ENCODE measurements around the gene PLXNA1.

DNA sequence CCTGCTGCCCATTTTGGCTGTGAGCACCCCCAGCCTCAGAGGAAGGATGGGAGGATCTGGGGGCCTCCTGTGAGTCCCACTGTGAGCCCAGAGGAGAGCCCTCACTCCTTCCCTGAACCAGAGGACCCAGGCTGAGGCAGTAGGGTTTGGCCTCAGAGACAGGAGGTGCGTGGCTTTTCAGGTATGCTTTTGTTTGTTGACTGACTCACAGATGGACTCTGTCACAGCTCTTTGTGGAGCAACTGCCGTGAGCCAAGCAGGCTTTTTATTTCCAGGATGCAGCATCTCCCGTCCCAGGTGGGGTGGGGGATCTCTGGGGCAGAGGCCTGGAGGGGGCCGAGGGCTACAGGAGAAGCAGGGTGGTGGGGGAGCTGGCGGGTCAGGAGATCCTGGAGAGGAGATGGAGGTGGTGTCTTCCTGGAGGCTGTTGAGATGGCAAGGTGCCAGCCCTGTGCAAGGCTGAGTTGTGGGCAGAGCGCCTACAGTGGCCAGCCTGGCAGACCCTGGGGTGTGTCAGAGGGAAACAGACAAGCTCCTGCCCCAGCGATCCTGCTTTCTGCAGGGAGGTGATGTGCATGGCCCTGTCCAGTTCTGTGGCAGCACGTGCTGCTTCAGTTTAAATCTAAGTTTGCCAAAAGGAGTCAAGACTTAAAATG lies 24.0 kb downstream of the PLXNA1 start:
- TF ChIP-seq, protein P1, sequence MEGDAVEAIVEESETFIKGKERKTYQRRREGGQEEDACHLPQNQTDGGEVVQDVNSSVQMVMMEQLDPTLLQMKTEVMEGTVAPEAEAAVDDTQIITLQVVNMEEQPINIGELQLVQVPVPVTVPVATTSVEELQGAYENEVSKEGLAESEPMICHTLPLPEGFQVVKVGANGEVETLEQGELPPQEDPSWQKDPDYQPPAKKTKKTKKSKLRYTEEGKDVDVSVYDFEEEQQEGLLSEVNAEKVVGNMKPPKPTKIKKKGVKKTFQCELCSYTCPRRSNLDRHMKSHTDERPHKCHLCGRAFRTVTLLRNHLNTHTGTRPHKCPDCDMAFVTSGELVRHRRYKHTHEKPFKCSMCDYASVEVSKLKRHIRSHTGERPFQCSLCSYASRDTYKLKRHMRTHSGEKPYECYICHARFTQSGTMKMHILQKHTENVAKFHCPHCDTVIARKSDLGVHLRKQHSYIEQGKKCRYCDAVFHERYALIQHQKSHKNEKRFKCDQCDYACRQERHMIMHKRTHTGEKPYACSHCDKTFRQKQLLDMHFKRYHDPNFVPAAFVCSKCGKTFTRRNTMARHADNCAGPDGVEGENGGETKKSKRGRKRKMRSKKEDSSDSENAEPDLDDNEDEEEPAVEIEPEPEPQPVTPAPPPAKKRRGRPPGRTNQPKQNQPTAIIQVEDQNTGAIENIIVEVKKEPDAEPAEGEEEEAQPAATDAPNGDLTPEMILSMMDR (conservative IDR thresholded peaks at IDR 0.05; ENCODE audit: low read depth in 2 of 2): no peak
- TF ChIP-seq EZH2 (IDR thresholded peaks at IDR 0.05; ENCODE audit: low read depth, unreplicated experiment) (no peak), JUNB (IDR thresholded peaks at IDR 0.05; ENCODE audit: unreplicated experiment) (no peak), POLR2AphosphoS5 (IDR thresholded peaks at IDR 0.05; ENCODE audit: low read depth) (no peak), EZH2phosphoT487 (IDR thresholded peaks at IDR 0.05; ENCODE audit: unreplicated experiment) (no peak), ZNF114 (CRISPR knock-in tag; IDR thresholded peaks at IDR 0.05) (no peak), CREB1 (CRISPR knock-in tag; IDR thresholded peaks at IDR 0.05; ENCODE audit: low read depth) (no peak)
- TF ChIP-seq, protein P2, sequence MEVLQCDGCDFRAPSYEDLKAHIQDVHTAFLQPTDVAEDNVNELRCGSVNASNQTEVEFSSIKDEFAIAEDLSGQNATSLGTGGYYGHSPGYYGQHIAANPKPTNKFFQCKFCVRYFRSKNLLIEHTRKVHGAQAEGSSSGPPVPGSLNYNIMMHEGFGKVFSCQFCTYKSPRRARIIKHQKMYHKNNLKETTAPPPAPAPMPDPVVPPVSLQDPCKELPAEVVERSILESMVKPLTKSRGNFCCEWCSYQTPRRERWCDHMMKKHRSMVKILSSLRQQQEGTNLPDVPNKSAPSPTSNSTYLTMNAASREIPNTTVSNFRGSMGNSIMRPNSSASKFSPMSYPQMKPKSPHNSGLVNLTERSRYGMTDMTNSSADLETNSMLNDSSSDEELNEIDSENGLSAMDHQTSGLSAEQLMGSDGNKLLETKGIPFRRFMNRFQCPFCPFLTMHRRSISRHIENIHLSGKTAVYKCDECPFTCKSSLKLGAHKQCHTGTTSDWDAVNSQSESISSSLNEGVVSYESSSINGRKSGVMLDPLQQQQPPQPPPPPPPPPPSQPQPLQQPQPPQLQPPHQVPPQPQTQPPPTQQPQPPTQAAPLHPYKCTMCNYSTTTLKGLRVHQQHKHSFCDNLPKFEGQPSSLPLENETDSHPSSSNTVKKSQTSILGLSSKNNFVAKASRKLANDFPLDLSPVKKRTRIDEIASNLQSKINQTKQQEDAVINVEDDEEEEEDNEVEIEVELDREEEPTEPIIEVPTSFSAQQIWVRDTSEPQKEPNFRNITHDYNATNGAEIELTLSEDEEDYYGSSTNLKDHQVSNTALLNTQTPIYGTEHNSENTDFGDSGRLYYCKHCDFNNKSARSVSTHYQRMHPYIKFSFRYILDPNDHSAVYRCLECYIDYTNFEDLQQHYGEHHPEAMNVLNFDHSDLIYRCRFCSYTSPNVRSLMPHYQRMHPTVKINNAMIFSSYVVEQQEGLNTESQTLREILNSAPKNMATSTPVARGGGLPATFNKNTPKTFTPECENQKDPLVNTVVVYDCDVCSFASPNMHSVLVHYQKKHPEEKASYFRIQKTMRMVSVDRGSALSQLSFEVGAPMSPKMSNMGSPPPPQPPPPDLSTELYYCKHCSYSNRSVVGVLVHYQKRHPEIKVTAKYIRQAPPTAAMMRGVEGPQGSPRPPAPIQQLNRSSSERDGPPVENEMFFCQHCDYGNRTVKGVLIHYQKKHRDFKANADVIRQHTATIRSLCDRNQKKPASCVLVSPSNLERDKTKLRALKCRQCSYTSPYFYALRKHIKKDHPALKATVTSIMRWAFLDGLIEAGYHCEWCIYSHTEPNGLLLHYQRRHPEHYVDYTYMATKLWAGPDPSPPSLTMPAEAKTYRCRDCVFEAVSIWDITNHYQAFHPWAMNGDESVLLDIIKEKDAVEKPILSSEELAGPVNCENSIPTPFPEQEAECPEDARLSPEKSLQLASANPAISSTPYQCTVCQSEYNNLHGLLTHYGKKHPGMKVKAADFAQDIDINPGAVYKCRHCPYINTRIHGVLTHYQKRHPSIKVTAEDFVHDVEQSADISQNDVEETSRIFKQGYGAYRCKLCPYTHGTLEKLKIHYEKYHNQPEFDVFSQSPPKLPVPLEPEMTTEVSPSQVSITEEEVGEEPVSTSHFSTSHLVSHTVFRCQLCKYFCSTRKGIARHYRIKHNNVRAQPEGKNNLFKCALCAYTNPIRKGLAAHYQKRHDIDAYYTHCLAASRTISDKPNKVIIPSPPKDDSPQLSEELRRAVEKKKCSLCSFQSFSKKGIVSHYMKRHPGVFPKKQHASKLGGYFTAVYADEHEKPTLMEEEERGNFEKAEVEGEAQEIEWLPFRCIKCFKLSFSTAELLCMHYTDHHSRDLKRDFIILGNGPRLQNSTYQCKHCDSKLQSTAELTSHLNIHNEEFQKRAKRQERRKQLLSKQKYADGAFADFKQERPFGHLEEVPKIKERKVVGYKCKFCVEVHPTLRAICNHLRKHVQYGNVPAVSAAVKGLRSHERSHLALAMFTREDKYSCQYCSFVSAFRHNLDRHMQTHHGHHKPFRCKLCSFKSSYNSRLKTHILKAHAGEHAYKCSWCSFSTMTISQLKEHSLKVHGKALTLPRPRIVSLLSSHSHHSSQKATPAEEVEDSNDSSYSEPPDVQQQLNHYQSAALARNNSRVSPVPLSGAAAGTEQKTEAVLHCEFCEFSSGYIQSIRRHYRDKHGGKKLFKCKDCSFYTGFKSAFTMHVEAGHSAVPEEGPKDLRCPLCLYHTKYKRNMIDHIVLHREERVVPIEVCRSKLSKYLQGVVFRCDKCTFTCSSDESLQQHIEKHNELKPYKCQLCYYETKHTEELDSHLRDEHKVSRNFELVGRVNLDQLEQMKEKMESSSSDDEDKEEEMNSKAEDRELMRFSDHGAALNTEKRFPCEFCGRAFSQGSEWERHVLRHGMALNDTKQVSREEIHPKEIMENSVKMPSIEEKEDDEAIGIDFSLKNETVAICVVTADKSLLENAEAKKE (CRISPR knock-in tag; IDR thresholded peaks at IDR 0.05): no peak
- TF ChIP-seq, protein P3, sequence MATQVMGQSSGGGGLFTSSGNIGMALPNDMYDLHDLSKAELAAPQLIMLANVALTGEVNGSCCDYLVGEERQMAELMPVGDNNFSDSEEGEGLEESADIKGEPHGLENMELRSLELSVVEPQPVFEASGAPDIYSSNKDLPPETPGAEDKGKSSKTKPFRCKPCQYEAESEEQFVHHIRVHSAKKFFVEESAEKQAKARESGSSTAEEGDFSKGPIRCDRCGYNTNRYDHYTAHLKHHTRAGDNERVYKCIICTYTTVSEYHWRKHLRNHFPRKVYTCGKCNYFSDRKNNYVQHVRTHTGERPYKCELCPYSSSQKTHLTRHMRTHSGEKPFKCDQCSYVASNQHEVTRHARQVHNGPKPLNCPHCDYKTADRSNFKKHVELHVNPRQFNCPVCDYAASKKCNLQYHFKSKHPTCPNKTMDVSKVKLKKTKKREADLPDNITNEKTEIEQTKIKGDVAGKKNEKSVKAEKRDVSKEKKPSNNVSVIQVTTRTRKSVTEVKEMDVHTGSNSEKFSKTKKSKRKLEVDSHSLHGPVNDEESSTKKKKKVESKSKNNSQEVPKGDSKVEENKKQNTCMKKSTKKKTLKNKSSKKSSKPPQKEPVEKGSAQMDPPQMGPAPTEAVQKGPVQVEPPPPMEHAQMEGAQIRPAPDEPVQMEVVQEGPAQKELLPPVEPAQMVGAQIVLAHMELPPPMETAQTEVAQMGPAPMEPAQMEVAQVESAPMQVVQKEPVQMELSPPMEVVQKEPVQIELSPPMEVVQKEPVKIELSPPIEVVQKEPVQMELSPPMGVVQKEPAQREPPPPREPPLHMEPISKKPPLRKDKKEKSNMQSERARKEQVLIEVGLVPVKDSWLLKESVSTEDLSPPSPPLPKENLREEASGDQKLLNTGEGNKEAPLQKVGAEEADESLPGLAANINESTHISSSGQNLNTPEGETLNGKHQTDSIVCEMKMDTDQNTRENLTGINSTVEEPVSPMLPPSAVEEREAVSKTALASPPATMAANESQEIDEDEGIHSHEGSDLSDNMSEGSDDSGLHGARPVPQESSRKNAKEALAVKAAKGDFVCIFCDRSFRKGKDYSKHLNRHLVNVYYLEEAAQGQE (IDR thresholded peaks at IDR 0.05; ENCODE audit: unreplicated experiment): no peak

Measured in GM23338 (cell line).